ENCODE data around the gene ATP9B. TPM values are rescaled to one million over a fixed set of nuclear protein-coding genes. Genes with fewer than 3 reads are reported as not detected.

The ATP9B gene
- total RNA-seq, 1 experiment from 2014 or later: 15.6 TPM

GRCh38 chr18:79336556-79337142, 267.5 kb downstream of the ATP9B start:
- ATAC-seq (no peak), DNase-seq (no peak)
- no peaks in the 10 kb centered on the region for H3K27me3 ChIP-seq (ENCODE audit: low read length)
- ChIA-PET POLR2A (ENCODE audit: unreplicated experiment) (no interaction called here), CTCF (no interaction called here)
- H3K9me2 ChIP-seq (replicated peaks; ENCODE audit: low read length): no peaks in the 10 kb centered on the region
- H3K4me2 ChIP-seq (ENCODE audit: low read length): no peak overlapping the region
- no peaks in the 10 kb centered on the region for H3F3A ChIP-seq (ENCODE audit: low read length, unreplicated experiment)
- BruUV-seq (replicated peaks): no TSS peak
- H3K36me3 ChIP-seq (ENCODE audit: low read depth, low read length): peaks cover 5% of the 10 kb centered on the region; the same call in 1 of the 2 replicates
- H3K4me3 ChIP-seq (ENCODE audit: low read length): no peak overlapping the region
- no peaks in the 10 kb centered on the region for H4K20me1 ChIP-seq (ENCODE audit: low read length)
- H3K27ac ChIP-seq (ENCODE audit: low read length): no peak overlapping the region
- no peaks in the 10 kb centered on the region for H3K9me3 ChIP-seq (ENCODE audit: low read length)
- TF ChIP-seq EZH2 (IDR thresholded peaks at IDR 0.05; ENCODE audit: low read length, unreplicated experiment) (no peak), EZH2phosphoT487 (IDR thresholded peaks at IDR 0.05; ENCODE audit: borderline replicate concordance, low read length) (no peak), CTCF (conservative IDR thresholded peaks at IDR 0.05; ENCODE audit: low read depth, low read length) (no peak)
- H3K79me2 ChIP-seq (ENCODE audit: low read length): no peaks in the 10 kb centered on the region
- no peaks in the 10 kb centered on the region for H3K4me1 ChIP-seq (ENCODE audit: insufficient read depth, low read length)
- H2AFZ ChIP-seq (ENCODE audit: low read length): no peak overlapping the region
- intact Hi-C loops (cut with micrococcal nuclease): no loop called here
- H3K9ac ChIP-seq (ENCODE audit: low read length): no peak overlapping the region

GRCh38 chr18:79337184-79337583, 268.0 kb downstream of the ATP9B start:
- TF ChIP-seq CTCF (conservative IDR thresholded peaks at IDR 0.05; ENCODE audit: low read depth, low read length) (no peak), EZH2 (IDR thresholded peaks at IDR 0.05; ENCODE audit: low read length, unreplicated experiment) (no peak), EZH2phosphoT487 (IDR thresholded peaks at IDR 0.05; ENCODE audit: borderline replicate concordance, low read length) (no peak)
- CTCF ChIA-PET: no interaction called here

GRCh38 chr18:79337620-79338019, 268.4 kb downstream of the ATP9B start:
- no peaks in the 10 kb centered on the region for H3K27me3 ChIP-seq (ENCODE audit: low read length)
- H4K20me1 ChIP-seq (ENCODE audit: low read length): no peaks in the 10 kb centered on the region
- no peak for DNase-seq
- ATAC-seq: no peak
- no peaks in the 10 kb centered on the region for H3F3A ChIP-seq (ENCODE audit: low read length, unreplicated experiment)
- no peaks in the 10 kb centered on the region for H3K79me2 ChIP-seq (ENCODE audit: low read length)
- no peak overlapping the region for H3K9ac ChIP-seq (ENCODE audit: low read length)
- H3K4me2 ChIP-seq (ENCODE audit: low read length): no peak overlapping the region
- H3K4me1 ChIP-seq (ENCODE audit: insufficient read depth, low read length): no peaks in the 10 kb centered on the region
- peaks cover 5% of the 10 kb centered on the region; the same call in 1 of the 2 replicates for H3K36me3 ChIP-seq (ENCODE audit: low read depth, low read length)
- intact Hi-C loops (cut with micrococcal nuclease): no loop called here
- POLR2A ChIA-PET (ENCODE audit: unreplicated experiment): no interaction called here
- no peak overlapping the region for H2AFZ ChIP-seq (ENCODE audit: low read length)
- H3K27ac ChIP-seq (ENCODE audit: low read length): no peak overlapping the region
- H3K9me2 ChIP-seq (replicated peaks; ENCODE audit: low read length): no peaks in the 10 kb centered on the region
- no TSS peak for BruUV-seq (replicated peaks)
- CTCF ChIA-PET: no interaction called here
- H3K9me3 ChIP-seq (ENCODE audit: low read length): no peaks in the 10 kb centered on the region
- TF ChIP-seq EZH2 (IDR thresholded peaks at IDR 0.05; ENCODE audit: low read length, unreplicated experiment) (no peak), CTCF (conservative IDR thresholded peaks at IDR 0.05; ENCODE audit: low read depth, low read length) (no peak), EZH2phosphoT487 (IDR thresholded peaks at IDR 0.05; ENCODE audit: borderline replicate concordance, low read length) (no peak)
- no peak overlapping the region for H3K4me3 ChIP-seq (ENCODE audit: low read length)

More at GRCh38 chr18:79337184-79337583, 268.0 kb downstream of the ATP9B start:
- Histone ChIP-seq H3K9ac (ENCODE audit: low read length) (no peak overlapping the region), H3K36me3 (ENCODE audit: low read depth, low read length) (peaks cover 5% of the 10 kb centered on the region; the same call in 1 of the 2 replicates), H3K4me3 (ENCODE audit: low read length) (no peak overlapping the region), H3K27me3 (ENCODE audit: low read length) (no peaks in the 10 kb centered on the region), H3K79me2 (ENCODE audit: low read length) (no peaks in the 10 kb centered on the region), H3K9me3 (ENCODE audit: low read length) (no peaks in the 10 kb centered on the region), H3K4me1 (ENCODE audit: insufficient read depth, low read length) (no peaks in the 10 kb centered on the region), H3K4me2 (ENCODE audit: low read length) (no peak overlapping the region), H4K20me1 (ENCODE audit: low read length) (no peaks in the 10 kb centered on the region), H3F3A (ENCODE audit: low read length, unreplicated experiment) (no peaks in the 10 kb centered on the region), H3K27ac (ENCODE audit: low read length) (no peak overlapping the region), H2AFZ (ENCODE audit: low read length) (no peak overlapping the region), H3K9me2 (replicated peaks; ENCODE audit: low read length) (no peaks in the 10 kb centered on the region)
- intact Hi-C loops (cut with micrococcal nuclease): no loop called here
- DNase-seq: no peak
- POLR2A ChIA-PET (ENCODE audit: unreplicated experiment): no interaction called here
- no peak for ATAC-seq
- no TSS peak for BruUV-seq (replicated peaks)

Measured in PC-3 (cell line).